Activated naive CD4-positive, alpha-beta T cell treated with anti-CD3 and anti-CD28 coated beads, Interleukin-2, amount 10 ng/mL, durations not matched to agents 7 days and 5 days (primary cell): Measurements from ENCODE around the gene DCTN2.
"Not testable (repeated sequence)": the region's sequence is repeated elsewhere in the genome, so short reads cannot be mapped to it uniquely, and the experiment has no call there.

Experiments
- CTCF ChIA-PET: fragments of 350-600 bp; sonication (Branson Sonifier 250); formaldehyde crosslinking; loops from one replicate; lab custom pipeline; 2021; ENCODE audit warnings: antibody characterized with exemption; lab: Charles Lee
- DNase-seq: peaks from one replicate; pipeline ENCODE4 v3.0.0-alpha.2; 2020
- H3K27ac Mint-ChIP-seq: one replicate; pipeline ENCODE4 v1.8.0; 2021; ENCODE audit warnings: mild to moderate bottlenecking, moderate library complexity, mixed read lengths
- H3K27me3 Mint-ChIP-seq: one replicate; pipeline ENCODE4 v1.8.0; 2021; ENCODE audit warnings: mild to moderate bottlenecking, mixed read lengths
- H3K36me3 Mint-ChIP-seq: one replicate; pipeline ENCODE4 v1.8.0; 2021; ENCODE audit warnings: mixed read lengths
- H3K4me1 Mint-ChIP-seq: one replicate; pipeline ENCODE4 v1.8.0; 2021; ENCODE audit warnings: mixed read lengths
- H3K4me3 Mint-ChIP-seq: one replicate; pipeline ENCODE4 v1.8.0; 2021; ENCODE audit warnings: mild to moderate bottlenecking, moderate library complexity, mixed read lengths
- H3K9me3 Mint-ChIP-seq: one replicate; pipeline ENCODE4 v1.8.0; 2021; ENCODE audit warnings: mixed read lengths

Gene DCTN2

GRCh38 chr12:57502311-57502969 is 44.6 kb downstream of the DCTN2 start:
- H3K27me3 Mint-ChIP-seq = not testable (repeated sequence)

DNA sequence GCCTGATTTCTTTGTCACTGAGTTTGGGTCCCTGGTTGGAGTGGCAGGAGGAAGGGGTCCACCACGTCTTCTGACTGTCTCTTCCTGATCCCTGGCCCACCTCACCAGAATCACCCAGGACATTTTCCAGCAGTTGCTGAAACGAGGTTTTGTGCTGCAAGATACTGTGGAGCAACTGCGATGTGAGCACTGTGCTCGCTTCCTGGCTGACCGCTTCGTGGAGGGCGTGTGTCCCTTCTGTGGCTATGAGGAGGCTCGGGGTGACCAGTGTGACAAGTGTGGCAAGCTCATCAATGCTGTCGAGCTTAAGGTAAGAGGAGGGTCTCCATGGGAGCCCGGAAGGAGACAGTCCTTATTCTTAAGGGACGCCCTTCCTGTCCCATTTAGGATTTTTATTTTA is 46.8 kb downstream of the DCTN2 start:
- Mint-ChIP-seq H3K4me3 (no peak overlapping the region), H3K9me3 (no peaks in the 10 kb centered on the region), H3K36me3 (peaks cover 61% of the 10 kb centered on the region), H3K27ac (no peak overlapping the region), H3K4me1 (no peaks in the 10 kb centered on the region), H3K27me3 (no peaks in the 10 kb centered on the region)
- DNase-seq = no peak
- CTCF ChIA-PET = no interaction called here

More at GRCh38 chr12:57502311-57502969, 44.6 kb downstream of the DCTN2 start:
- CTCF ChIA-PET = interaction anchor here (1.4 kb wide), 1 partner anchor 26 kb away, joined by 3 read pairs; no protein-coding TSS in a partner anchor
- DNase-seq, H3K9me3 Mint-ChIP-seq, H3K4me3 Mint-ChIP-seq, H3K27ac Mint-ChIP-seq, H3K4me1 Mint-ChIP-seq: not testable (repeated sequence)
- H3K36me3 Mint-ChIP-seq = peaks cover 59% of the 10 kb centered on the region

- H3K27me3 Mint-ChIP-seq = no peaks in the 10 kb centered on the region
- H3K36me3 Mint-ChIP-seq = peaks cover 53% of the 10 kb centered on the region
- H3K4me3 Mint-ChIP-seq = no peak overlapping the region
- CTCF ChIA-PET = interaction anchor here (0.7 kb wide), 1 partner anchor 20 kb away, joined by 3 read pairs; no protein-coding TSS in a partner anchor
- H3K9me3 Mint-ChIP-seq = no peaks in the 10 kb centered on the region
- no peak overlapping the region for H3K27ac Mint-ChIP-seq
- no peak for DNase-seq
- H3K4me1 Mint-ChIP-seq = no peaks in the 10 kb centered on the region
Measured at GRCh38 chr12:57498571-57498970, 48.4 kb downstream of the DCTN2 start.

- H3K27ac Mint-ChIP-seq = no peak overlapping the region
- CTCF ChIA-PET = no interaction called here
- no peak overlapping the region for H3K4me3 Mint-ChIP-seq
- no peaks in the 10 kb centered on the region for H3K27me3 Mint-ChIP-seq
- H3K9me3 Mint-ChIP-seq = no peaks in the 10 kb centered on the region
- H3K4me1 Mint-ChIP-seq = no peaks in the 10 kb centered on the region
- peaks cover 51% of the 10 kb centered on the region for H3K36me3 Mint-ChIP-seq
- no peak for DNase-seq
Measured at GRCh38 chr12:57498132-57498502, 48.9 kb downstream of the DCTN2 start.

DNA sequence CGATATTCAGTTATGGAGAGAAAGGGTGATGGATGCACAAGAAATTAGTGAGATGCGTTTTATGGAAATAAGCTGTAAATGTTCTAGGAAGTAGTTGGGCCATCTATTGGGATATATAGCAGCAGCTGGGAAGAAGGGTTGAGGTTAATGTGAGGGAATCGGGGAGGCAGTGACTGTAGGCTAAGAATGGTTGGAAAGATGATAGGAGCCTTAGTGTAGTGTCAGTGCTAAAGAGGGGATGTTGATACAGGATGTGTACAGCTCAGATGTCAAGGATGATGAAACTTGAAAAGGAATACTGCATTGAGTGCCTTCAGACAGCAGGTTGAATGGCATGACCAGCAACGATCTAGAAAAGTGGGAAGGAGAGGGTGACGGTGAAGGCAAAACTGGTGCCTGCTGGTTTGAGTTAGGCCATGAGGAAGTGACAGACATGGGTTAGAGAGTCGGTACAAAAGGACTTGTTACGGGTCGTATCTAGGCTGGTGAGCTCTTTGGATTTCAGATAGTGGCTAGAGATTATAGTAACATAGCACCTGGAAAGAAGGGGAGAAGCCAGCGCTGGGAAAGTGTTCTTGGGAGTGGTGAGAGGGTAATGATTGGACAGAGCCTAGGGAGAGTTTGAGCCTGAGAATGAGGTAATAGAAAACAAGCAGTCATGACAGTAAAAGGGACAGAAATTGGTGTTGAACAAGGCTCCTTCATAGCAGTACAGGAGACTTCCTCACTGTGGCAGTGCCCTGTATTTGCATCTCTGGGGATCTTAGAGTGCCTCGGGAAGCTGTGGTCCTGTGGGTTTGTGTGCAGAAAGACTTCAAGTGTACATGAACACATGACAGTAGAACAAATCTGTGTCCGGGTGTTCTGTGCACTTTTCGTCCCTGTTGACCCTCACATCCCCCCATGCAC is 49.5 kb downstream of the DCTN2 start:
- CTCF ChIA-PET = interaction anchor here (0.6 kb wide), 1 partner anchor 57 kb away, joined by 3 read pairs; no protein-coding TSS in a partner anchor
- DNase-seq = no peak
- no peak overlapping the region for H3K4me3 Mint-ChIP-seq
- H3K4me1 Mint-ChIP-seq = peaks cover 6% of the 10 kb centered on the region
- H3K9me3 Mint-ChIP-seq = no peaks in the 10 kb centered on the region
- H3K36me3 Mint-ChIP-seq = peaks cover 54% of the 10 kb centered on the region
- no peaks in the 10 kb centered on the region for H3K27me3 Mint-ChIP-seq
- no peak overlapping the region for H3K27ac Mint-ChIP-seq

- CTCF ChIA-PET = interaction anchor here (0.6 kb wide), 1 partner anchor 58 kb away, joined by 3 read pairs; no protein-coding TSS in a partner anchor
- Mint-ChIP-seq H3K9me3 (no peaks in the 10 kb centered on the region), H3K27me3 (no peaks in the 10 kb centered on the region), H3K36me3 (peaks cover 49% of the 10 kb centered on the region), H3K4me3 (no peak overlapping the region), H3K4me1 (peaks cover 6% of the 10 kb centered on the region), H3K27ac (no peak overlapping the region)
- DNase-seq = no peak
Measured at GRCh38 chr12:57496822-57497221, 50.2 kb downstream of the DCTN2 start.

DNA sequence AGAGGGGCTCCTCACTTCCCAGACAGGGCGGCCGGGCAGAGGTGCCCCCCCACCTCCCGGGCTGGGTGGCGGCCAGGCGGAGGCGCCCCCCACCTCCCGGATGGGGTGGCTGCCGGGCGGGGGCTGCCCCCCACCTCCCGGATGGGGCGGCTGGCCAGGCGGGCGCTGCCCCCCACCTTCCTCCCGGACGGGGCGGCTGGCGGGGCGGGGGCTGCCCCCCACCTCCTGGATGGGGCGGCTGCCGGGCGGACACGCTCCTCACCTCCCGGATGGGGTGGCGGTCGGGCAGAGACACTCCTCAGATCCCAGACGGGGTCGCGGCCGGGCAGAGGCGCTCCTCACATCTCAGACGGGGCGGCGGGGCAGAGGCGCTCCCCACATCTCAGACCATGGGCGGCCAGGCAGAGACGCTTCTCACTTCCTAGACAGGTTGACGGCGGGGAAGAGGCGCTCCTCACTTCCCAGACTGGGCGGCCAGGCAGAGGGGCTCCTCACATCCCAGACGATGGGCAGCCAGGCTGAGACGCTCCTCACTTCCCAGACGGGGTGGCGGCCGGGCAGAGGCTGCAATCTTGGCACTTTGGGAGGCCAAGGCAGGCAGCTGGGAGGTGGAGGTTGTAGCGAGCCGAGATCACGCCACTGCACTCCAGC is 51.8 kb downstream of the DCTN2 start:
- H3K9me3 Mint-ChIP-seq, H3K4me3 Mint-ChIP-seq, H3K27me3 Mint-ChIP-seq, CTCF ChIA-PET, H3K27ac Mint-ChIP-seq, DNase-seq: not testable (repeated sequence)
- peaks cover 11% of the 10 kb centered on the region for H3K4me1 Mint-ChIP-seq
- H3K36me3 Mint-ChIP-seq = peaks cover 47% of the 10 kb centered on the region

DNA sequence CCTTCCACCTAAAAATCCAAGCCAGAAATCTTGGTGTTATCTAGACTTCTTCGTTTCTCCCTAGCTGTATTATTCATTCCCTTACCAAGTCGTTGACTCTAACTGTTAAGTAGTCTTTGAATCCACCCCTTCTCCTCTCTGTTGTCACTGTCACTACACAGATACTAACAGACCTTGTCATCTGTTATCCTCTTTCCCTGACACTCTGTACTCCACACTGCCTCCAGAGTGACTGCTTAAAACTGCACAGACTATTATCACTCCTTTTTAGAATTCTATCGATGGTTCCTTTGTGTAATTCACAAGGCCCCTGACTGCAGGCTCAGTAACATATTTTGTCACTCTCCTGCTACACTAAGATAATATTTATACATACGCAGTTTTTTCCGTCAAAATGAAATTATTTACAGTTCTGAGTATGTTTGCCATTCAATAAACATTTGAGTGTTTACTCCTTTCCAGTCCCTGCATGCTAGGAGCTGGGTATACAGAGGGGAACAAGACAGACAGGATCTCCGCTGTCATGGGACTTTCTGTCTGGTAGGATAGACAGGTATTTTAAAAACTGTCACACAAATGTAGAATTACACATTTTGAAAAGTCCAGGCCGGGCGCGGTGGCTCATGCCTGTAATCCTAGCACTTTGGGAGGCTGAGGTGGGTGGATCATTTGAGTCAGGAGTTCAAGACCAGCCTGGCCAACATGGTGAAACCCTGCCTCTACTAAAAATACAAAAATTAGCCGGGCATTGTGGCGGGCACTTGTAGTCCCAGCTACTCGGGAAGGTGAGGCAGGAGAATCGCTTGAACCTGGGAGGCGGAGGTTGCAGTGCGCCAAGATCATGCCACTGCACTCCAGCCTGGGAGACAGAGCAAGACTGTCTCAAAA is 55.4 kb downstream of the DCTN2 start:
- H3K4me1 Mint-ChIP-seq = peaks cover 34% of the 10 kb centered on the region
- no peak for DNase-seq
- H3K27ac Mint-ChIP-seq = peak overlapping the region; percentile 84
- H3K36me3 Mint-ChIP-seq = peaks cover 42% of the 10 kb centered on the region
- no peaks in the 10 kb centered on the region for H3K9me3 Mint-ChIP-seq
- H3K27me3 Mint-ChIP-seq = no peaks in the 10 kb centered on the region
- no peak overlapping the region for H3K4me3 Mint-ChIP-seq
- CTCF ChIA-PET = interaction anchor here (1.0 to 3.8 kb wide), 2 partner anchors 14 to 15 kb away, joined by 4 to 15 read pairs; no protein-coding TSS in a partner anchor

- DNase-seq = no peak
- Mint-ChIP-seq H3K9me3 (no peaks in the 10 kb centered on the region), H3K27me3 (no peaks in the 10 kb centered on the region), H3K4me1 (peaks cover 34% of the 10 kb centered on the region), H3K4me3 (no peak overlapping the region), H3K27ac (peak overlapping the region; percentile 90), H3K36me3 (peaks cover 35% of the 10 kb centered on the region)
- CTCF ChIA-PET = interaction anchor here (3.8 kb wide), 1 partner anchor 13 kb away, joined by 15 read pairs; no protein-coding TSS in a partner anchor
Measured at GRCh38 chr12:57490126-57490525, 56.9 kb downstream of the DCTN2 start.

GRCh38 chr12:57489157-57489641 is 57.8 kb downstream of the DCTN2 start:
- Mint-ChIP-seq H3K36me3 (peaks cover 35% of the 10 kb centered on the region), H3K27me3 (no peaks in the 10 kb centered on the region), H3K4me1 (peaks cover 34% of the 10 kb centered on the region), H3K27ac (peak overlapping the region; percentile 90), H3K9me3 (no peaks in the 10 kb centered on the region), H3K4me3 (peak overlapping the region; percentile 83)
- CTCF ChIA-PET = interaction anchor here (3.8 kb wide), 1 partner anchor 12 kb away, joined by 15 read pairs; no protein-coding TSS in a partner anchor
- no peak for DNase-seq

DNA sequence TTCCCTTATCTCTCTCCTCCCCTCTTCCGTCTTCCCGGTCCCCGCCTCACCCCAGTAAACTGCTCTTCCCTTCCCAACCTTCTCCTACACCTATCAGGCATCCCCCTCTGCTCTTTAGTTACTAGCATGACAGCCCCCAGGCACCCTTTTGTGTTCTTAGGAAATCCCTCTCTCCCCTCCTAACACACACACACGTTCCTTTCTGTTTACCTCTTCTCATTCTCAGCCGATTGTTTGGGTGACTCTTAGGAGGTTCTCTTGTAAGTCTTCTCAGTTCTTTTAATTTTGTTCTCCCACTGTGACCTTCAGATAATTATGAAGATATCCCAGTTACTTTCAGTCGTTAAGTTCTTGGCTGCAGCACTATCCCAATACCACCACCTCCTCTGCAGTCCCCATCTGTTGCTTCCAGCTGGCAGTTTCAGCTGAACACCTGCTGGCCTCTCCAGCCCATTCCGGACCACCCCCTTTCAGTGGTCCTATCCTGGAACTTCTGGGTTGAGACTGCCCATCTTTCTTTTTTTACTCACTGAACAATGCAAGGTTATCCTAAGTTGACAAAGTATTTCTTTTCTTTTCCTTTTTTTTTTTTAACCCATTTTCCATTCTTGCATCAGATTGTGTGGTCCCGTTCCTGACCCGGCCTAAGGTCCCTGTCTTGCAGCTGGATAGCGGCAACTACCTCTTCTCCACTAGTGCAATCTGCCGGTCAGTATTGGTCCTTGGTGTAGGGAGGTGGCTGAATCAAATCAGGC is 58.4 kb downstream of the DCTN2 start:
- peaks cover 34% of the 10 kb centered on the region for H3K4me1 Mint-ChIP-seq
- H3K27me3 Mint-ChIP-seq = no peaks in the 10 kb centered on the region
- H3K4me3 Mint-ChIP-seq = peak overlapping the region; percentile 83
- DNase-seq = no peak
- CTCF ChIA-PET = interaction anchor here (3.8 kb wide), 1 partner anchor 12 kb away, joined by 15 read pairs; no protein-coding TSS in a partner anchor
- H3K9me3 Mint-ChIP-seq = no peaks in the 10 kb centered on the region
- peaks cover 35% of the 10 kb centered on the region for H3K36me3 Mint-ChIP-seq
- H3K27ac Mint-ChIP-seq = peak overlapping the region; percentile 90

- H3K4me3 Mint-ChIP-seq = peak within 1 kb of the TSS; percentile 83
- H3K27ac Mint-ChIP-seq = peak within 1 kb of the TSS; percentile 90
- H3K36me3 Mint-ChIP-seq = peaks cover 33% of the 10 kb centered on the region
- CTCF ChIA-PET = interaction anchor here (1.0 to 3.8 kb wide), 3 partner anchors 9 to 11 kb away, joined by 6 to 15 read pairs (median 13); no protein-coding TSS in a partner anchor
- H3K9me3 Mint-ChIP-seq = no peaks in the 10 kb centered on the region
- H3K4me1 Mint-ChIP-seq = peaks cover 31% of the 10 kb centered on the region
- no peaks in the 10 kb centered on the region for H3K27me3 Mint-ChIP-seq
- peak; percentile 96 for DNase-seq
Measured at GRCh38 chr12:57487597-57488401, 59.2 kb downstream of the DCTN2 start, which contains the start of gene MARS1. Gene MARS1, plus strand, starts transcription at chr12:57488068. Its CDS starts 23 bp downstream, at chr12:57488091.
